H1 (cell line): ENCODE data around the gene PLXDC2. TPM values are rescaled to one million over a fixed set of nuclear protein-coding genes. Genes with fewer than 3 reads are reported as not detected.

ENCODE experiments used
- CTCF ChIA-PET: fragments of 300-600 bp; sonication (Branson Sonifier 250); formaldehyde crosslinking; loops from one replicate; lab custom pipeline; 2021; ENCODE audit not compliant: partially characterized antibody; lab: Charles Lee
- POLR2A ChIA-PET: fragments of 300-600 bp; sonication (Branson Sonifier 250); formaldehyde crosslinking; loops from one replicate; lab custom pipeline; 2021; ENCODE audit warnings: inconsistent platforms; ENCODE audit not compliant: partially characterized antibody; lab: Charles Lee
- DNase-seq, 2 experiments: peaks; one replicate each; pipeline versions ENCODE4 v3.0.0 to v3.0.0-alpha.2; 2010 to 2022; ENCODE audit warnings: low spot score in 2 of 2, low read depth in 1 of 2, mixed read lengths in 1 of 2
- FAIRE-seq: peaks from 2 replicates; lab custom pipeline; 2011; peaks lifted over from hg19 to GRCh38; lab: Jason Lieb, UNC
- H2AFZ ChIP-seq: 2 replicates; pipeline ENCODE4 v1.8.1; 2012; ENCODE audit warnings: low read length, inconsistent platforms
- H2AK5ac ChIP-seq: 2 replicates; pipeline ENCODE4 v1.6.1; 2013; ENCODE audit warnings: low read depth, low read length
- H2BK120ac ChIP-seq: replicated peaks from 2 replicates; pipeline ENCODE3; 2013; ENCODE audit warnings: low read depth, low read length, inconsistent platforms
- H2BK12ac ChIP-seq: 2 replicates; pipeline ENCODE4 v1.6.1; 2013; ENCODE audit warnings: low read depth, low read length
- H2BK15ac ChIP-seq: 2 replicates; pipeline ENCODE4 v1.6.1; 2013; ENCODE audit warnings: low read length
- H2BK20ac ChIP-seq: 2 replicates; pipeline ENCODE4 v1.6.1; 2013; ENCODE audit warnings: low read length
- H2BK5ac ChIP-seq: 2 replicates; pipeline ENCODE4 v1.6.1; 2013; ENCODE audit warnings: low read depth, low read length
- H3K14ac ChIP-seq: 2 replicates; pipeline ENCODE4 v1.6.1; 2013; ENCODE audit warnings: inconsistent platforms; ENCODE audit not compliant: insufficient read length
- H3K18ac ChIP-seq: 2 replicates; pipeline ENCODE4 v1.6.1; 2013; ENCODE audit warnings: low read length; ENCODE audit errors: extremely low read depth
- H3K23ac ChIP-seq: 2 replicates; pipeline ENCODE4 v1.6.1; 2013; ENCODE audit warnings: inconsistent platforms; ENCODE audit not compliant: insufficient read length
- H3K23me2 ChIP-seq: 2 replicates; pipeline ENCODE4 v1.6.1; 2013; ENCODE audit warnings: low read depth, low read length
- H3K27ac ChIP-seq: 2 replicates; pipeline ENCODE4 v1.6.1; 2011; ENCODE audit warnings: low read depth, low read length, inconsistent platforms
- H3K27me3 ChIP-seq, 4 experiments: replicated peaks in 1 of 4; 1 replicate in 1 of 4; 2 replicates in 3 of 4; pipeline versions ENCODE4 v1.6.1 to v1.8.1; 2011 to 2013; ENCODE audit warnings: low read length in 3 of 4, mild to moderate bottlenecking in 3 of 4, inconsistent platforms in 2 of 4, mixed read lengths in 2 of 4, moderate library complexity in 1 of 4; ENCODE audit not compliant: control insufficient read depth in 3 of 4, insufficient read depth in 3 of 4; ENCODE audit errors: extremely low read depth in 1 of 4
- H3K36me3 ChIP-seq, 4 experiments: 2 replicates each; pipeline versions ENCODE4 v1.6.1 to v1.8.1; 2011 to 2013; ENCODE audit warnings: mild to moderate bottlenecking in 4 of 4, low read length in 3 of 4, moderate library complexity in 2 of 4, control low read depth in 1 of 4, inconsistent platforms in 1 of 4; ENCODE audit not compliant: insufficient read depth in 4 of 4, control insufficient read depth in 2 of 4
- H3K4ac ChIP-seq: replicated peaks from 2 replicates; pipeline ENCODE3; 2013; ENCODE audit warnings: low read length, low read depth, mixed read lengths, inconsistent platforms; ENCODE audit not compliant: insufficient read length
- H3K4me1 ChIP-seq, 4 experiments: replicated peaks in 1 of 4; 1 replicate in 1 of 4; 2 replicates in 3 of 4; pipeline versions ENCODE4 v1.6.1 to v1.8.1; 2011 to 2013; ENCODE audit warnings: low read length in 3 of 4, inconsistent platforms in 2 of 4, mixed read lengths in 1 of 4; ENCODE audit not compliant: insufficient read depth in 4 of 4, control insufficient read depth in 3 of 4
- H3K4me2 ChIP-seq, 2 experiments: 2 replicates each; pipeline versions ENCODE4 v1.6.1 to v1.8.1; 2011 to 2013; ENCODE audit warnings: low read depth in 2 of 2, low read length in 2 of 2, control low read depth in 1 of 2, inconsistent platforms in 1 of 2, mild to moderate bottlenecking in 1 of 2; ENCODE audit not compliant: insufficient read depth in 1 of 2
- H3K4me3 ChIP-seq, 4 experiments: fragments of 200-600, 300-600 bp in 1 of 4; sonication (generic), shearing (Covaris generic), sonication (Bioruptor Twin) in 1 of 4; 2 replicates each; pipeline versions ENCODE4 v1.5.1 to v1.8.1; 2011 to 2016; ENCODE audit warnings: low read length in 4 of 4, low read depth in 3 of 4, control low read depth in 2 of 4, inconsistent platforms in 2 of 4, mild to moderate bottlenecking in 2 of 4, mixed read lengths in 1 of 4, moderate library complexity in 1 of 4; ENCODE audit not compliant: insufficient read depth in 2 of 4; ENCODE audit errors: extremely low read depth in 1 of 4
- H3K56ac ChIP-seq: replicated peaks from 2 replicates; pipeline ENCODE3; 2013; ENCODE audit warnings: low read depth, mild to moderate bottlenecking, mixed read lengths, low read length, inconsistent platforms; ENCODE audit not compliant: insufficient read length
- H3K79me1 ChIP-seq: 2 replicates; pipeline ENCODE4 v1.6.1; 2013; ENCODE audit warnings: low read depth, low read length, control low read depth
- H3K79me2 ChIP-seq, 2 experiments: 2 replicates each; pipeline versions ENCODE4 v1.6.1 to v1.8.1; 2012 to 2013; ENCODE audit warnings: low read length in 2 of 2, mild to moderate bottlenecking in 2 of 2, inconsistent platforms in 1 of 2; ENCODE audit not compliant: insufficient read depth in 2 of 2, control insufficient read depth in 1 of 2
- H3K9ac ChIP-seq, 4 experiments: replicated peaks in 1 of 4; 1 replicate in 1 of 4; 2 replicates in 3 of 4; pipeline versions ENCODE4 v1.6.1 to v1.8.1; 2011 to 2013; ENCODE audit warnings: low read depth in 3 of 4, low read length in 3 of 4, control low read depth in 2 of 4, mild to moderate bottlenecking in 2 of 4, moderate library complexity in 2 of 4, inconsistent platforms in 1 of 4; ENCODE audit errors: extremely low read depth in 1 of 4
- H3K9me3 ChIP-seq, 2 experiments: 2 replicates each; pipeline versions ENCODE4 v1.6.1 to v1.8.1; 2012 to 2013; ENCODE audit warnings: mild to moderate bottlenecking in 2 of 2, moderate library complexity in 2 of 2, control low read depth in 1 of 2, inconsistent platforms in 1 of 2, low read depth in 1 of 2, low read length in 1 of 2, mixed read lengths in 1 of 2; ENCODE audit not compliant: insufficient read depth in 2 of 2
- H4K20me1 ChIP-seq, 2 experiments: replicated peaks in 1 of 2; 2 replicates each; pipeline versions ENCODE3 to v1.8.1; 2011 to 2013; ENCODE audit warnings: inconsistent platforms in 2 of 2, low read length in 2 of 2, mild to moderate bottlenecking in 1 of 2; ENCODE audit not compliant: insufficient read depth in 2 of 2, control insufficient read depth in 1 of 2
- H4K5ac ChIP-seq: 2 replicates; pipeline ENCODE4 v1.6.1; 2013; ENCODE audit warnings: low read length, low read depth, mixed read lengths, inconsistent platforms; ENCODE audit not compliant: insufficient read length
- H4K8ac ChIP-seq: 2 replicates; pipeline ENCODE4 v1.8.0; 2013; ENCODE audit warnings: mild to moderate bottlenecking, moderate library complexity, low read length, inconsistent platforms; ENCODE audit not compliant: insufficient read depth; ENCODE audit errors: extremely low read depth
- H4K91ac ChIP-seq: replicated peaks from 2 replicates; pipeline ENCODE3; 2013; ENCODE audit warnings: low read length, mixed read lengths, inconsistent platforms; ENCODE audit not compliant: insufficient read length
- BACH1 ChIP-seq: IDR thresholded peaks from 2 replicates; pipeline ENCODE4 v1.6.1; 2012; ENCODE audit warnings: low read length, improper control_type of control experiment
- BCL11A ChIP-seq, 2 experiments: IDR thresholded peaks; one replicate each; pipeline ENCODE4 v1.6.1; 2011; ENCODE audit warnings: low read depth in 2 of 2, low read length in 2 of 2, mild to moderate bottlenecking in 2 of 2
- HDAC6 ChIP-seq: IDR thresholded peaks from one replicate; pipeline ENCODE4 v1.7.1; 2012; ENCODE audit warnings: low read depth, mild to moderate bottlenecking, inconsistent platforms, low read length, moderate library complexity
- KDM1A ChIP-seq: fragments of 200-600, 300-600 bp; sonication (generic); IDR thresholded peaks from 2 replicates; pipeline ENCODE4 v1.7.1; 2016; ENCODE audit warnings: mild to moderate bottlenecking, low read length, borderline replicate concordance
- SP2 ChIP-seq: IDR thresholded peaks from 2 replicates; pipeline ENCODE4 v1.6.1; 2012; ENCODE audit warnings: mild to moderate bottlenecking, low read length, inconsistent platforms
- TCF12 ChIP-seq: IDR thresholded peaks from 2 replicates; pipeline ENCODE4 v1.6.1; 2011; ENCODE audit warnings: low read depth, mild to moderate bottlenecking, low read length
- WGBS, 2 experiments: shearing (Covaris generic) in 1 of 2; methylation state at CpG; one replicate each; pipeline versions ENCODE4 v1.1.6 to v1.1.7; 2013 to 2015; ENCODE audit warnings: low lambda C conversion rate in 2 of 2, mixed read lengths in 2 of 2, inconsistent platforms in 1 of 2, low coverage in 1 of 2, missing lambda C conversion rate in 1 of 2; ENCODE audit not compliant: insufficient replicate concordance in 2 of 2, insufficient coverage in 1 of 2, insufficient read length in 1 of 2; ENCODE audit errors: extremely low coverage in 1 of 2, missing lambda C conversion rate in 1 of 2; 5-methylcytosine and 5-hydroxymethylcytosine counted together
- polyA plus RNA-seq, 7 experiments: library from polyadenylated mRNA; depleted of rRNA in 3 of 7; stranded (reverse) in 5 of 7; unstranded in 2 of 7; fragments of >200 nt in 5 of 7; fragments of 200-250 nt in 2 of 7; gene quantifications; 1 replicate in 5 of 7; 2 replicates in 1 of 7; 4 replicates in 1 of 7; pipeline versions ENCODE4 v1.2.1 to v1.2.3, GENCODE V29; 2011 to 2013; ENCODE audit warnings: missing spikeins in 2 of 7, mixed read lengths in 2 of 7
- total RNA-seq: library from RNA; stranded (reverse); fragmentation: NEBNext Ultra II Directional; extraction: Animal tissue kit (Norgen Biotek cat#: 25700); gene quantifications from 2 replicates; pipeline ENCODE4 v1.2.1, GENCODE V29; 2021
- TF ChIP-seq, protein P1 (sequence below): IDR thresholded peaks from 2 replicates; pipeline ENCODE4 v1.6.1; 2011; ENCODE audit warnings: low read depth, mild to moderate bottlenecking, low read length; ENCODE audit not compliant: insufficient read depth

The PLXDC2 gene
- total and polyA plus RNA-seq, 2 of the 8 experiments (the other 6 are each of a cell fraction or from before 2014, with no cell fraction given), result 23.0 to 40.5 TPM

DNA sequence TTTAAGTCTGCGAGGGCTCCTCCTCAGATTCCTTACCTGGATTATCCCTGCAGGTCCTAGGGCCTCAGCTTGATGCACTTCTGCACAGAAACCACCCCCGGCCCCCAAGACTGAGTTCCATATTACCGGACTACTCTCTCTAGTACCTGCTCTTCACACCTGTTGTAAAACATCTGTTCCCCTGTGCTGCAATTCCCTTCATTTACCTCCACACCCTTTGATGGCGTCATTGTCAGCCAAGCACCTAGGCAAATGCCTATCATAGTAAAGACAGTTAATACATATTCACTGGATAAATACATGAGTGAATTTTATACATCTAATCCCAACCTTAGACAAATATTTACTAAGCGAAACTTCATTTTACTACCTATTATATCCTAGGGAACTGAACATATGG, 275.5 kb downstream of the PLXDC2 start:
- Histone ChIP-seq H2BK5ac (no peak overlapping the region), H3K79me1 (no peaks in the 10 kb centered on the region), H3K4me2 (no peak overlapping the region), H3K4me3 (no peak overlapping the region), H3K79me2 (no peaks in the 10 kb centered on the region), H2AK5ac (no peak overlapping the region), H2BK12ac (no peak overlapping the region), H4K20me1 (no peaks in the 10 kb centered on the region), H3K4ac (no peak overlapping the region), H3K56ac (no peak overlapping the region), H3K9me3 (peaks cover 0 to 4% of the 10 kb centered on the region in 2 experiments; a peak in 2 of 4 replicates), H4K5ac (no peak overlapping the region), H4K91ac (no peak overlapping the region), H4K8ac (no peak overlapping the region), H3K23ac (no peak overlapping the region), H3K27me3 (no peaks in the 10 kb centered on the region), H3K27ac (no peak overlapping the region), H3K23me2 (no peaks in the 10 kb centered on the region; the same call in 1 of the 2 replicates), H3K9ac (no peak overlapping the region), H3K36me3 (peaks cover 0 to 4% (median 0%) of the 10 kb centered on the region in 4 experiments; a peak in 1 of 8 replicates), H2BK15ac (no peak overlapping the region), H2AFZ (no peak overlapping the region), H2BK120ac (no peak overlapping the region), H3K4me1 (no peaks in the 10 kb centered on the region), H3K14ac (no peak overlapping the region), H3K18ac (no peak overlapping the region), H2BK20ac (no peak overlapping the region)
- POLR2A ChIA-PET, result no interaction called here
- CTCF ChIA-PET, result no interaction called here
- no peak for DNase-seq
- TF ChIP-seq KDM1A, result no peak
- no peak for TF ChIP-seq SP2
- no peak for TF ChIP-seq BCL11A (IDR thresholded peaks at IDR 0.05; ENCODE audit: low read depth in 2 of 2, low read length in 2 of 2)
- TF ChIP-seq TCF12, result no peak
- no peak for TF ChIP-seq HDAC6
- TF ChIP-seq, protein P1, sequence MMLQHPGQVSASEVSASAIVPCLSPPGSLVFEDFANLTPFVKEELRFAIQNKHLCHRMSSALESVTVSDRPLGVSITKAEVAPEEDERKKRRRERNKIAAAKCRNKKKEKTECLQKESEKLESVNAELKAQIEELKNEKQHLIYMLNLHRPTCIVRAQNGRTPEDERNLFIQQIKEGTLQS, result no peak
- TF ChIP-seq BACH1, result no peak
- WGBS, 2 experiments, result 91% methylated on average over 5 of the region's 5 CpGs; no CpG with 5 or more reads in 1 of the 2 experiments
- no peak for FAIRE-seq
